Measurements from ENCODE around the gene BDP1.
"Not testable (repeated sequence)": the region's sequence is repeated elsewhere in the genome, so short reads cannot be mapped to it uniquely, and the experiment has no call there.

DNA sequence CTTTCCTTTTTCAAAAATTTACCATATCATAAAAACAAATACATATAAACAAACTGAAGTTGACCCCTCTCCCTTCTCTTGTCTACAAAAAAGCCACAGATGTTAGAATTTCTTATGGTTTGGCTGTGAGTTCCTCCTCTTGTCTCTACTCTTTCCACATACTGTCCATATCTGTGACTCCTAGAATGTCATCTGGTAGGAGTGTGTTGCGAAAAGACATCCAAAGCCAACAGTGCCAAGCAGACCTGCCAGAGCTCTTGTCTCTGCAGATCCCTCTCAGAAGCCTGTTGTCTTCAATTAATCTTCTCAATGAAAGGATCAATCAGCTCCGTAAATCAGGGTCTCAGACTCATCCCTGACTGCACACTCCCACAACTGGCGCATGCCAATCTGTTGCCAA is 31.6 kb upstream of the BDP1 start:
- not testable (repeated sequence) for TF ChIP-seq CTCF, POLR2A (IDR thresholded peaks at IDR 0.05)
